Measurements from ENCODE around the gene GRN. TPM values are rescaled to one million over a fixed set of nuclear protein-coding genes. Genes with fewer than 3 reads are reported as not detected.

Gene GRN
- total RNA-seq, 4 donors from 2014 or later, result 294 to 451 (median 340) TPM

GRCh38 chr17:44375196-44376017 is 30.3 kb downstream of the GRN start:
- peaks cover 15% of the 10 kb centered on the region for H3K27me3 ChIP-seq
- no peak overlapping the region for H3K27ac ChIP-seq
- H3K36me3 ChIP-seq, result no peaks in the 10 kb centered on the region
- no peak overlapping the region for H3K4me3 ChIP-seq
- WGBS, result 26% methylated on average over 15 of the region's 22 CpGs
- no peaks in the 10 kb centered on the region for H3K4me1 ChIP-seq
- H3K9me3 ChIP-seq, result no peaks in the 10 kb centered on the region
- TF ChIP-seq EP300 (IDR thresholded peaks at IDR 0.05), result no peak
- no peak for DNase-seq (ENCODE audit: low spot score in 2 of 2)

GRCh38 chr17:44376124-44376523 is 31.0 kb downstream of the GRN start:
- 11% methylated on average over 5 of the region's 5 CpGs for WGBS
- peaks cover 8% of the 10 kb centered on the region for H3K27me3 ChIP-seq
- no peaks in the 10 kb centered on the region for H3K4me1 ChIP-seq
- DNase-seq (ENCODE audit: low spot score in 2 of 2), result no peak
- H3K4me3 ChIP-seq, result no peak overlapping the region
- TF ChIP-seq POLR2AphosphoS5 (IDR thresholded peaks at IDR 0.05) (no peak), CTCF (IDR thresholded peaks at IDR 0.05) (peak in 1 of 2 donors; percentile 19)
- no peaks in the 10 kb centered on the region for H3K36me3 ChIP-seq
- no peak overlapping the region for H3K27ac ChIP-seq
- H3K9me3 ChIP-seq, result no peaks in the 10 kb centered on the region

GRCh38 chr17:44376779-44377178 is 31.7 kb downstream of the GRN start:
- H3K27ac ChIP-seq, result no peak overlapping the region
- no peaks in the 10 kb centered on the region for H3K4me1 ChIP-seq
- TF ChIP-seq CTCF (IDR thresholded peaks at IDR 0.05) (no peak), EP300 (IDR thresholded peaks at IDR 0.05) (no peak), POLR2A (IDR thresholded peaks at IDR 0.05) (no peak), POLR2AphosphoS5 (IDR thresholded peaks at IDR 0.05) (no peak)
- H3K36me3 ChIP-seq, result no peaks in the 10 kb centered on the region
- DNase-seq (ENCODE audit: low spot score in 2 of 2), result no peak
- no peak overlapping the region for H3K4me3 ChIP-seq
- H3K9me3 ChIP-seq, result no peaks in the 10 kb centered on the region
- peaks cover 5% of the 10 kb centered on the region for H3K27me3 ChIP-seq
- 84% methylated on average over 7 of the region's 12 CpGs for WGBS

- Histone ChIP-seq H3K4me3 (no peak overlapping the region), H3K9me3 (no peaks in the 10 kb centered on the region), H3K4me1 (no peaks in the 10 kb centered on the region), H3K36me3 (no peaks in the 10 kb centered on the region), H3K27me3 (peaks cover 2% of the 10 kb centered on the region), H3K27ac (no peak overlapping the region)
- DNase-seq (ENCODE audit: low spot score in 2 of 2), result no peak
- WGBS, result 88% methylated on average over 14 of the region's 14 CpGs
- TF ChIP-seq POLR2A (IDR thresholded peaks at IDR 0.05) (no peak), POLR2AphosphoS5 (IDR thresholded peaks at IDR 0.05) (no peak)
These were observed 33.1 kb downstream of the GRN start for GRCh38 chr17:44378171-44378705.

GRCh38 chr17:44379887-44380286 is 34.8 kb downstream of the GRN start:
- no peaks in the 10 kb centered on the region for H3K9me3 ChIP-seq
- no peak for DNase-seq (ENCODE audit: low spot score in 2 of 2)

More at GRCh38 chr17:44379887-44380286, 34.8 kb downstream of the GRN start:
- Histone ChIP-seq H3K4me3 (no peak overlapping the region), H3K4me1 (peaks cover 4% of the 10 kb centered on the region), H3K36me3 (no peaks in the 10 kb centered on the region), H3K27ac (no peak overlapping the region), H3K27me3 (peaks cover 5% of the 10 kb centered on the region)
- WGBS, result 100% methylated on average over 1 of the region's 10 CpGs
- no peak for TF ChIP-seq POLR2AphosphoS5 (IDR thresholded peaks at IDR 0.05)
- TF ChIP-seq CTCF (IDR thresholded peaks at IDR 0.05), result no peak
- TF ChIP-seq POLR2A (IDR thresholded peaks at IDR 0.05), result no peak
- no peak for TF ChIP-seq EP300 (IDR thresholded peaks at IDR 0.05)

All from suprapubic skin (tissue), 4 donors.